ENCODE data around the gene RAD50. TPM values are rescaled to one million over a fixed set of nuclear protein-coding genes. Genes with fewer than 3 reads are reported as not detected.

Gene RAD50
- total RNA-seq, 1 donor from 2014 or later: 50.2 TPM

- Mint-ChIP-seq H3K4me1 (ENCODE audit: low read depth) (no peaks in the 10 kb centered on the region), H3K27me3 (peaks cover 7% of the 10 kb centered on the region), H3K27ac (no peak overlapping the region), H3K4me3 (ENCODE audit: low read depth) (no peak overlapping the region), H3K9me3 (ENCODE audit: low read depth) (no peaks in the 10 kb centered on the region), H3K36me3 (ENCODE audit: insufficient read depth) (no peaks in the 10 kb centered on the region)
- no peak for DNase-seq (ENCODE audit: low spot score, unreplicated experiment)
- no peak for TF ChIP-seq CTCF (IDR thresholded peaks at IDR 0.05; ENCODE audit: unreplicated experiment)
Observed at GRCh38 chr5:132679717-132680380, 123.1 kb downstream of the RAD50 start.

GRCh38 chr5:132680780-132681475, 124.2 kb downstream of the RAD50 start:
- no peaks in the 10 kb centered on the region for H3K36me3 Mint-ChIP-seq (ENCODE audit: insufficient read depth)
- DNase-seq (ENCODE audit: low spot score, unreplicated experiment): no peak
- no peaks in the 10 kb centered on the region for H3K4me1 Mint-ChIP-seq (ENCODE audit: low read depth)
- H3K27me3 Mint-ChIP-seq: peaks cover 4% of the 10 kb centered on the region
- H3K27ac Mint-ChIP-seq: no peak overlapping the region
- H3K4me3 Mint-ChIP-seq (ENCODE audit: low read depth): no peak overlapping the region
- H3K9me3 Mint-ChIP-seq (ENCODE audit: low read depth): no peaks in the 10 kb centered on the region
- no peak for TF ChIP-seq CTCF (IDR thresholded peaks at IDR 0.05; ENCODE audit: unreplicated experiment)

GRCh38 chr5:132681476-132681831, 124.7 kb downstream of the RAD50 start:
- no peak for TF ChIP-seq CTCF (IDR thresholded peaks at IDR 0.05; ENCODE audit: unreplicated experiment)
- Mint-ChIP-seq H3K9me3 (ENCODE audit: low read depth) (no peaks in the 10 kb centered on the region), H3K4me1 (ENCODE audit: low read depth) (no peaks in the 10 kb centered on the region), H3K27me3 (peaks cover 4% of the 10 kb centered on the region), H3K27ac (no peak overlapping the region), H3K36me3 (ENCODE audit: insufficient read depth) (no peaks in the 10 kb centered on the region), H3K4me3 (ENCODE audit: low read depth) (no peak overlapping the region)
- DNase-seq (ENCODE audit: low spot score, unreplicated experiment): no peak

GRCh38 chr5:132681983-132682382, 125.2 kb downstream of the RAD50 start:
- TF ChIP-seq CTCF (IDR thresholded peaks at IDR 0.05; ENCODE audit: unreplicated experiment): no peak
- Mint-ChIP-seq H3K27me3 (no peaks in the 10 kb centered on the region), H3K4me3 (ENCODE audit: low read depth) (no peak overlapping the region), H3K9me3 (ENCODE audit: low read depth) (no peaks in the 10 kb centered on the region), H3K36me3 (ENCODE audit: insufficient read depth) (no peaks in the 10 kb centered on the region), H3K4me1 (ENCODE audit: low read depth) (no peaks in the 10 kb centered on the region), H3K27ac (no peak overlapping the region)
- no peak for DNase-seq (ENCODE audit: low spot score, unreplicated experiment)

GRCh38 chr5:132684491-132684890, 127.7 kb downstream of the RAD50 start:
- no peaks in the 10 kb centered on the region for H3K4me1 Mint-ChIP-seq (ENCODE audit: low read depth)
- no peak overlapping the region for H3K4me3 Mint-ChIP-seq (ENCODE audit: low read depth)
- H3K9me3 Mint-ChIP-seq (ENCODE audit: low read depth): no peaks in the 10 kb centered on the region
- no peak overlapping the region for H3K27ac Mint-ChIP-seq
- DNase-seq (ENCODE audit: low spot score, unreplicated experiment): no peak
- no peaks in the 10 kb centered on the region for H3K36me3 Mint-ChIP-seq (ENCODE audit: insufficient read depth)
- no peaks in the 10 kb centered on the region for H3K27me3 Mint-ChIP-seq
- TF ChIP-seq CTCF (IDR thresholded peaks at IDR 0.05; ENCODE audit: unreplicated experiment): no peak

All from progenitor cell of endocrine pancreas (in vitro differentiated cells).